ENCODE data around the gene IL22RA2.
"Not testable (repeated sequence)": the region's sequence is repeated elsewhere in the genome, so short reads cannot be mapped to it uniquely, and the experiment has no call there.

IL22RA2 gene

GRCh38 chr6:137145421-137145820, 28.0 kb downstream of the IL22RA2 start:
- no peak overlapping the region for H3K4me3 ChIP-seq (ENCODE audit: low read depth, low read length)
- no peak for DNase-seq (ENCODE audit: low read depth)

DNA sequence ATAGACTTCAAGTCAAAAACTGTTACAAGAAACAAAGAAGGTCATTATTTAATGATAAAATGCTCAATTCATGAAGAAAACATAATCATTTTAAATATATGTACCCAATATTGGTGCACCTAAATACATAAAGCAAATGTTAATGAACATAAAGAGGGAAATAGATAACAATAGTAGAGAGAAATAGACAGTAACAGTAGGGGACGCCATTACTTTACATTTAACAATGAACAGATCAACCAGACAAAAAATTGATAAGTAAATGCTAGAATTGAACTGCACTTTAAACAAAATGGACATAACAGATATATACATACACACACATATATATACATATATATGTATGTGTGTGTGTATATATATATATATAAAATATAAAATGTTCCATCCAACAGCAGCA, 37.4 kb downstream of the IL22RA2 start:
- DNase-seq (ENCODE audit: low read depth), result no peak
- H3K4me3 ChIP-seq (ENCODE audit: low read depth, low read length), result no peak overlapping the region

DNA sequence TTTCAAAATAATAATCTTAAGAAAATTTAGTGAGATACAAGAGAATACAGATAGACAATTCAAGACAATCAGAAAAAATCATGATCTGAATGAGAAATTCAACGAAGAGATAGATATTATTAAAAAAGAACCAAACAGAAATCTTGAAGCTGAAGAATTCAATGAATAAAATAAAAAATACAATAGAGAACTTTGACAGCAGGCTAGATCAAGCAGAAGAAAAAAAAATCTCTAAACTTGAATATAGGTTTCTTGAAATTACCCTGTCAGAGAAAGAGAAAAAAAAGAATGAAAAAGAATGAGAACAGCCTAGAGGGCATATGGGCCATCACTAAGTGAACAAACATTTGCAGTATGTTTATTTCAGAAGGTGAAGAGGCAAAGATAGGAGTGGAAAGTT, 39.0 kb downstream of the IL22RA2 start:
- H3K4me3 ChIP-seq (ENCODE audit: low read depth, low read length), result no peak overlapping the region
- no peak for DNase-seq (ENCODE audit: low read depth)

- H3K4me3 ChIP-seq (ENCODE audit: low read depth, low read length), result no peak overlapping the region
- DNase-seq (ENCODE audit: low read depth), result no peak
Observed at GRCh38 chr6:137133122-137133521, 40.3 kb downstream of the IL22RA2 start.

DNA sequence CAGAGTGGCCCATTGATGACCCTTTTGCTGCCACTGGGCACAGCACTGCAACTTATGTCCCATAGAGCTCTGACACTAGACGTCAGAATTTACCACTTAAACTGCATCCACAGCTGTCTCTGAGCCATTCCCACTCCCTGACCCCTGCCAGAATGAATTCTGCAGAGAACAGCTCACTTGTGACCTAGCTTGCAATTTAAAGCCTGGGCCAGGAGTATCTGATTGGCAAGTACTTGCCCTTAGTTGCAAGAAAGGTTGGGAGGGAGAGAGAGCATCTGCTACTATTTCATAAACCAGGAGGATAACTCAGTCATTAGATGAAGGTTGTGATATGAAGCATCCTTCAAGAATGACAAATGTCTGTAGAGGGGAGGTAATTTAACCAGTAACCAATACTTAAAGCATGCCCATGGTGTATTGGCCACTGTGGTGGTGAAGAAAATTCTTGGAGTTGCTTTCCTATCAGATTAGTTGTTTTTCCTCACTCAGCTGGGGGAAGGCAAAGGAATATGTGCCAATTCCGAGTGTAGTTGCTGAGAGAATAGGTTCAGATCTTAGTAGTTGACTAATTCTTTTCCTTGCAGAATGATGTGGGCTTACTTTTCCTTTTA, 46.5 kb downstream of the IL22RA2 start:
- no peak for DNase-seq (ENCODE audit: low read depth)
- no peak overlapping the region for H3K4me3 ChIP-seq (ENCODE audit: low read depth, low read length)

- no peak overlapping the region for H3K4me3 ChIP-seq (ENCODE audit: low read depth, low read length)
- no peak for DNase-seq (ENCODE audit: low read depth)
Observed at GRCh38 chr6:137123078-137123477, 50.4 kb downstream of the IL22RA2 start.

GRCh38 chr6:137122612-137123011, 50.8 kb downstream of the IL22RA2 start:
- DNase-seq (ENCODE audit: low read depth), result no peak
- H3K4me3 ChIP-seq (ENCODE audit: low read depth, low read length), result no peak overlapping the region

GRCh38 chr6:137121401-137121997, 51.9 kb downstream of the IL22RA2 start:
- no peak overlapping the region for H3K4me3 ChIP-seq (ENCODE audit: low read depth, low read length)

DNA sequence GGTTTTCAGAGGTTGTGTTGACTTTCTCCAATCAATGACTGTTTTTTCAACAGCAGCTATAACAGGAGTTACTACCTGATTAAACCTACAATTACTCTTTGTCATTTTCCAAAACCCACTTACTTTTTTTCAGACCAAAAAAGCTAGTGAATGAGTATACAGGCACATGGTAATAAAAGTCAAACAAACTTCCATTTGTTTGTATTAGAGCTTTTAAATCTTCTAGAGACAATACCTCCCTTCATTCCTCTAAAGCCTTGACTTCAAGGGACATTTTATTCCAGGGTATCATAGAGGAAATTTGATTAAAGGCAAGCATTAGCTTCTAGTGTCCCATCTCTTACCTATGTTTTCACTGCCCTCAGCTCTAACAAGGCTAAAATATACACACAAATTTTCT, 52.7 kb downstream of the IL22RA2 start:
- no peak overlapping the region for H3K4me3 ChIP-seq (ENCODE audit: low read depth, low read length)

More at GRCh38 chr6:137121401-137121997, 51.9 kb downstream of the IL22RA2 start:
- DNase-seq (ENCODE audit: low read depth), result no peak

GRCh38 chr6:137119196-137120104, 54.0 kb downstream of the IL22RA2 start:
- H3K4me3 ChIP-seq (ENCODE audit: low read depth, low read length), result no peak overlapping the region
- DNase-seq (ENCODE audit: low read depth), result no peak

More for the DNA sequence above, 52.7 kb downstream of the IL22RA2 start:
- DNase-seq (ENCODE audit: low read depth), result no peak

DNA sequence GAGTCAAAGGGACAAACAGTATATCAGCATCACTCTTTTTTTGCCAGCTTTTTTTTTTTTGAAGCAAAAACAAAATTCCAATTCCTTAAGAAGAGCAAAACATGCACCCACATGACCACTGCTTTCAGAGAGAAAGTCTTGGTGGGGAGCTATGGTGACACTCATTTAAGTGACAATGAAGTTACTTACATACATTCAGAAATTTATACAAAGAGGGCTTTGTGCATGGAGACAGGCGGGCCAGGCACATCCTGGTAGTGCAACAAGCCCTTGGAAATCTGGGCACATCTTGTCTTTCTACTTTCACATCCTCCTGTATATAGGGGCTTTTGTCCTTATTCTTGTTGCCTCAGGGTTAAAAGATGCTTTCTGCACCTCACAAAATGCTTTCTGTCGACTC, 55.9 kb downstream of the IL22RA2 start:
- no peak for DNase-seq (ENCODE audit: low read depth)

GRCh38 chr6:137116807-137117206, 56.6 kb downstream of the IL22RA2 start:
- no peak overlapping the region for H3K4me3 ChIP-seq (ENCODE audit: low read depth, low read length)
- DNase-seq (ENCODE audit: low read depth), result no peak

More for the DNA sequence above, 55.9 kb downstream of the IL22RA2 start:
- no peak overlapping the region for H3K4me3 ChIP-seq (ENCODE audit: low read depth, low read length)

GRCh38 chr6:137115658-137116057, 57.8 kb downstream of the IL22RA2 start:
- no peak for DNase-seq (ENCODE audit: low read depth)
- H3K4me3 ChIP-seq (ENCODE audit: low read depth, low read length), result no peak overlapping the region

GRCh38 chr6:137112067-137112355, 61.4 kb downstream of the IL22RA2 start:
- no peak overlapping the region for H3K4me3 ChIP-seq (ENCODE audit: low read depth, low read length)
- peak; percentile 41 for DNase-seq (ENCODE audit: low read depth)

GRCh38 chr6:137111296-137112066, 62.0 kb downstream of the IL22RA2 start:
- no peak overlapping the region for H3K4me3 ChIP-seq (ENCODE audit: low read depth, low read length)
- no peak for DNase-seq (ENCODE audit: low read depth)

- DNase-seq (ENCODE audit: low read depth), result no peak
- H3K4me3 ChIP-seq (ENCODE audit: low read depth, low read length), result no peak overlapping the region
Observed at GRCh38 chr6:137107767-137108105, 65.7 kb downstream of the IL22RA2 start.

GRCh38 chr6:137107047-137107766, 66.2 kb downstream of the IL22RA2 start:
- H3K4me3 ChIP-seq (ENCODE audit: low read depth, low read length); DNase-seq (ENCODE audit: low read depth): not testable (repeated sequence)

DNA sequence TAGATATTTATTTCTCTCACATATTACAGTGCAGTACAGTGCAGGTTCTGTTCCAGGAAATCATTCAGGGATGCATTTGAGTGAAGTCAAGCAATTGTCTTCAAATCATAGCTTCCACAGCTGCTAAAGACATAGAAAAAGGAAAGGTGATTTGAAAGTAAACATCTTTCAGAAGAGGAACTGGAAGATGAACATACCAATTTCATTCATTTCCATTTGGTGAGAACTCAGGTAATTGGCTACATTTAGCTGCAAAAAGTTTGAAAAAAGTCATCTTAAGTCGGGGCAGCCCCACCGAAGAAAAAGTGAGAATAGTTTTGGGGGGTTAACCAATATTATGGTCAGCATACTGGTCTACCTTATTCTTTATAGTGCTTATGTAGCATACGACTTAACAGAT, 67.3 kb downstream of the IL22RA2 start:
- DNase-seq (ENCODE audit: low read depth), result no peak
- no peak overlapping the region for H3K4me3 ChIP-seq (ENCODE audit: low read depth, low read length)

GRCh38 chr6:137105375-137105774, 68.1 kb downstream of the IL22RA2 start:
- no peak overlapping the region for H3K4me3 ChIP-seq (ENCODE audit: low read depth, low read length)
- DNase-seq (ENCODE audit: low read depth), result no peak
